Activated gamma-delta T cell treated with anti-CD3 and anti-CD28 coated beads, Interleukin-2, amount 50 U/mL, for 16 hours (primary cell): Measurements from ENCODE around the gene CFAP299.
"Not testable (repeated sequence)": the region's sequence is repeated elsewhere in the genome, so short reads cannot be mapped to it uniquely, and the experiment has no call there.

Experiments used
- DNase-seq: peaks from one replicate; pipeline ENCODE4 v3.0.0-alpha.2; 2020; ENCODE audit warnings: low read depth

CFAP299 gene

DNA sequence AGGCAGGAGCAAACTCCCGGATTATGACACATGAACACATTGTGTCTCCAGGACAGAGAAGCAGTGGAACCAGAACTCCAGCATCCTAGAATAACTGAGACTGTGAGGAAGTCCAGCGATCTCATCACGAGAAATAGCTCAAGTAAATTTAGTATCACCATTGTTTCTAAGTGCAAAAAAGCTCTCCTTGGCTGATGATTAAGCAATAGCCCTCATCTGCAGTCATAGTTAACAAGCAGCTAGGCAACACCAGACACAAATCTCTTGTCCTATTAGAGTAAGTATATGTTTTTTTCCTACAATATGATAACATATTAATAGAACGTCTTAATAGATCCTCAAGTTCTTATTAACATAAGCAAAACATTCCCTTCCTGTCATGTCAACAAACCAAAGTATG, 2.4 kb upstream of the CFAP299 start:
- no peak for DNase-seq

DNA sequence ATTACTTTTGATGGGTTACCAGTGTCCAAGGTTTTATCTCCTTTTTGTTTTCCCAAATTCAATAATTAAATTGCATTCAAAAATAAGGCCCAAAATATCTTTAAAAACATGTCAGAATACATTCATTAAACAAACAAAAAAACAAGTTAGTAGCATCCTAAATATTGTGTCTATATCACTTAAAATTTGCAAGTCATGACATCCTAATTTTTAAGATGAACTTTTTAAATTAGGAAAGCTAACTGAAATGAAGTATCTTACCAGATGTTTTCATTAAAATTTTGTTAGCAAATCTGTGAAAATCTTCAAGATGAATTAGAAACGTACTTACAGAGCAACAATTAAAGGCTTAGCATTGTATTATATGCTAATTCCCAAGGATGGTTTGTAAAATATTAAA, 962 bp upstream of the CFAP299 start:
- DNase-seq = no peak

DNA sequence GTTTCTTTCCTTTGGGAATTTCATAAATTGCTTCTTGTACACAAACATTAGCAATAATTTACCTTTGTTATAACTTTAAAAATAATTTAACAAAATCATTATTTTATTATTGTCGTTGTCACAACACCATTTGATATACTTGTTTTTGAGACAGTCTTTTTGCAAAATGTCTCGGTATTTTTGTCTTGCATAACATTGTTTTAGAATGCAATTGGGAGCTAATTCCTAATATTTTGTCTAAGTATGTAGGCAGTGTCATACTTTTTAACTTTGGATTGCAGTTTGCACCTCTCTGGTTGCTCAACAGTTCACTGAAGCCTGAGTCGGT, 340 bp upstream of the CFAP299 start:
- DNase-seq = no peak

DNA sequence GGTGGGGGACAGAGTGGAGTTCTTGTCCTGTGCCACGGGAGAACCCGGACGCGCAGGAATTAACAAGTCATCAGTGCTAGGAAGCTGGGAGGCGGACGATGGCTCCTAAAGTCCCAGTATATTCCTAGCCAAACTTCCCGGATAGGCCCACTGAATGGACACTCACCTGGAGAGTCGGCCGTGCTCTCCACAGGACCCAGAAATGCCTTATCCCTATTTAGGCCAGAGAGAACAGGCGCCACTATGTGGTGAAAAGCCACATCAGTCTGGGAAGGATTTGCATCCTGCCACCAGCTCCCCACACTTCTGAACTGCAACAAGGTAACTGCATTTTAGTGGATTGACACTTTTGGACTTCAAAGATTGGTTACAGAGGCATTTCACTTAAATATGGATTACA, 1.1 kb downstream of the CFAP299 start:
- no peak for DNase-seq

DNA sequence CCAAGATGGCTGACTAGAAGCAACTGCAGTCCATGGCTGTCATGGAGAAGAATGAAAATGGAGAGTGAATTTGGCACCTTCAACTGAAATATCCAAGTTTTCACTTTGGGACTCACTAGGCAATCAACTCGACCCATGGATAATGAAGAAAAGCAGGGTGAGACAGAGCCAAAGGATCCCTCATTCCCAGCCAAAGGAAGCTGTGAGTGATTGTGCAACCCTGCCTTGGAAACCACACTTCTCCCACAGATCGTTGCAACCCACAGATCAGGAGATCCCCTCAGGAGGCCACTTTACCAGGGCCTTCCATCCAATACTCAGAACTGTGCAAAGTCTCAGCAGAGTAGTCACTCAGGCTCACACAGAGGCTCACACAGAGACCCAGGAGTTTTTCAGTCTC, 4.5 kb downstream of the CFAP299 start:
- DNase-seq = no peak

DNA sequence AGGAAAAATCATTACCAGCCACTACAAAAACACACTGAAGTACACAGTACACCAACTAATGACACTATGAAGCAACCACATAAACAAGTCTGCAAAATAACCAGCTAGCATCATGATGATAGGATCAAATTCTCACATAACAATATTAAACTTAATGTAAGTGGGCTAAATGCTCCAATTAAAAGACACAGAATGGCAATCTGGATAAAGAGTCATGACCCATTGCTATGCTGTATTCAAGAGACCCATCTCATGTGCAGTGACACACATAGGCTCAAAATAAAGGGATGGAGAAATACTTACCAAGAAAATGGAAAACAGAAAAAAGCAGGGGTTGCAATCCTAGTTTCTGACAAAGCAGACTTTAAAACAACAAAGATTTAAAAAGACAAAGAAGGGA, 7.2 kb downstream of the CFAP299 start:
- DNase-seq = not testable (repeated sequence)

DNA sequence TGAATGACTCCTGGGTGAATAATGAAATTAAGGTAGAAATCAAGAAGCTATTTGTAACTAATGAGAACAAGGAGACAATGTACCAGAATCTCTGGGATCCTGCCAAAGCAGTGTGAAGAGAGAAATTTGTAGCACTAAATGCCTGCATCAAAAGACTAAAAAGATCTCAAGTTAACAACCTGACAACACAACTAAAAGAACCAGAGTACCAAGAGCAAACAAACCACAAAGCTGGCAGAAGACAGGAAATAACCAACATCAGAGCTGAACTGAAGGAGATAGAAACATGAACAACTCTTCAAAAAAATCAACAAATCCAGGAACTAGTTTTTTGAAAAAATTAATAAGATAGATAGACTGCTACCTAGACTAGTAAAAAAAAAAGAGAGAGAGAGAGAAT, 8.4 kb downstream of the CFAP299 start:
- no peak for DNase-seq

DNA sequence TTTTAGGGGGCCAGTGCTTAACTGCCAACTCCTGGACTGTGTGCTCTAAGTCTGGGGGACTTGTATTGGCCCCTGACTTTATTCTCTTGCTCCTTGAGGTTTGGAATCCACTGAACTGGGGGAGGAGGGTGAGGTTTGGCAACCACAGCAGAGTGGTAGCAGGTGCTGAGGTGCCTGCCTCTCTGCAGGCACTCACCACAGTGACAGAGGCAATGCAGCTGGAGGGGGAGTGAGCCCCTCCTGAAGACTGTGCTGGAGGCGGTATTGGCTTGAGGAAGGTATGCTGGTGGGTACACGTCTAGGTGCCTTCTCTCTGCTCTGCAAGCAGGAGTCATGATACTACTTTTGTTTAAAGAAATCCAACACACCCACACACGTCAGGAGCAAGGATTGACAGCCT, 24.6 kb downstream of the CFAP299 start:
- no peak for DNase-seq

DNA sequence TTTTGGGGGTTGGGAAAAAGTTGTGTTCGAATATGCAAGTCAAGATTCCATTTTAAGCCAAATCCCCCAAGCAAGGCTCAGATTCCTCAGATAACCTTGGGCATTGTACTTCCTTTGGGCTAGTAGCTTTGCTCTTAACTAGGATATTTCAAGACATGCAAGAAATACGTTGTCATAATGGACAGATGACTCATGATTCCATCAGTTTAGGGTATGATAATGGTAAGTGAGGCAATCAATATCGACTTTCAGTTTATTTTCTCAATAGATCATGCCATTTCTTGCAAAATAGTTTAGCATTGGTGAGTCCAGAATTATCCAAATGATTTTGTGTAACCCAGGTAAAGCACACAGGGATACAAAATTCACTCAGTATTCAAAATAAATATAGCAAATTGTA, 25.4 kb downstream of the CFAP299 start:
- DNase-seq = no peak

DNA sequence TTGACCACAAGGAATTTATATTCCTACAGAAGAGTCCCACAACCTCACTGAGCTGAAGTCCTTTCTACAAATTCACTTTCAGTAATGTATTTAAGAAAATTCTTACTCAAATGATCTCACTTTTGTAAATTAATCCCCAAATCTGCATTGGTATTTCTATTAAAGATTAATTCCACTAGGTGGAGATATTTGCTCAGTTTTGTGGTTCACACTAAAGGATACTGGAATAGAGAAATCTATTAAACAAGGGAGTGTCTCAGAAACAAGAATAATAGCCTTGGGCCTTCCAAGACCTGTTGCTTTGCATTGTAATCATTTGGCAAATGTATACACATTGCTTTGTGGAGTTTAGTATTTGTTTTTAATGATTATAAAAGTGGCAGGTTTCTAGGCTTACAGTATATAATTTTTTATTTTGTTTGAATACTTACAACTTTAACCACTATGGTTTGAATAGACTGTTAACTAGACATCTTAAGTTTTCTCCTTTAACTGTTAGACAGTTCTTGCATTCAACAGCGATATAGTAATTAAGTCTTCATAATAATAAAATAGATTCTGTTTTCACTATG, 25.9 kb downstream of the CFAP299 start:
- DNase-seq = no peak

DNA sequence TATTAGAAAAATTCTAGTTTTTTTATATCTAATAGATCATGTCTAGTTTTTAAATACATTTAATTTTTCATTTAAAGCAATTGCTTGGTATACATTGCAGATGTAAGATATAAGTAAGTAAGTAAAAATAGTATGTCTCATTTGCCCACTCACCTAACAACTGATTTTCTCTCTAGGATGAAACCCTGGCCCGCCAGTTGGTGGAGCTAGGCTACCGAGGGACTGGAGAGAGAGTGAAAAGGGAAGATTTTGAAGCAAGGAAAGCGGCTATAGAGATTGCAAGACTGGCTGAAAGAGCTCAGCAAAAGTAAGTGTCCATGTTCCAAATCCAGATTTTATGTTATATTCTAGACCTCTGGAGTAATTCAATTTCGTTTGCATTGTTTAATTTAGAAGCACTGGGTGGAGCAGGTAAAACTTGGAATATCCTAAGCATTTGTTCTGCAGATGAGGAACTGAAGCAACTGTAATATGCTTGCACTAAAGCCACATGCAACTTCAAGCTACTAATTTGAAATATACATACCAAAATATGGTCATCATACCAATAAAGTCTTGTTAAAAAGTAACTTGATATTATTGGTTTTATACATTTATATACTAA, 27.1 kb downstream of the CFAP299 start:
- DNase-seq = no peak

DNA sequence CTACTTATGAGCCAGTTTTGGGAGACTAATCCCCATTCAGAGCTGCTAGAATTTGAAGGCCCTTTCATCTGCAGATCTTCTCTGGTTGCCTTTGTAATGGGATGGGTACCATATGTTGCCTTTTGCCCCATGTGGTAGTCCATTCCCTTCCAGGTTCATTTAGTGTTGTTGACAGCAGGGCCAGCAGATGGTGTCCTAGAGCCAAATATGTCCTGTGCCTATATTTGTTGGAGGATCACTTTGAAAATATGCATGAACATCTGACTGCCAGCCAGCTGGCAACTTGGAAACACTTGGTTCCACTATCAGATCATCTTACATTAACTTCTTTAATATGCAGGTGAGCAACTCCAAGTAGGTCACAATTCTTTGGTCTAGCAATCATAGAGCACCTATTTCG, 30.4 kb downstream of the CFAP299 start:
- DNase-seq = peak; percentile 9

DNA sequence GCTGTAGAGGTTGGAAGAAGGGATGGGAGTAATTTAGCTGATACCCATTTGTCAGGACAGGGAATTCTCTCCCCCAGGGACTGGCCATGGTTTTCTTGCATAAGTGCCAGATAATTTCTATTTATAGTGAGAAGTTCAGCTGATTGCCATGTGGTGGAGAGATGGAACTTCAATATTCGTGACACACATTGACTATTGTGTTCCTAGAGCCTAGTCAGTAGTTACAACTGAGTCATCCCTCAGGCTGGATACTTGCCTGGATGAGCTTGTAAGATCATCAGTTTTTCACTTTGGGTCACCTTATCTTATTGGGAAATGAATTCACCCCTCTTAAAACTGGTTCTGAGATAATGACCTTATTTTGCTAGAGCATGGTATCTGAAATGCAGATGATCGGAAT, 32.2 kb downstream of the CFAP299 start:
- DNase-seq = no peak

DNA sequence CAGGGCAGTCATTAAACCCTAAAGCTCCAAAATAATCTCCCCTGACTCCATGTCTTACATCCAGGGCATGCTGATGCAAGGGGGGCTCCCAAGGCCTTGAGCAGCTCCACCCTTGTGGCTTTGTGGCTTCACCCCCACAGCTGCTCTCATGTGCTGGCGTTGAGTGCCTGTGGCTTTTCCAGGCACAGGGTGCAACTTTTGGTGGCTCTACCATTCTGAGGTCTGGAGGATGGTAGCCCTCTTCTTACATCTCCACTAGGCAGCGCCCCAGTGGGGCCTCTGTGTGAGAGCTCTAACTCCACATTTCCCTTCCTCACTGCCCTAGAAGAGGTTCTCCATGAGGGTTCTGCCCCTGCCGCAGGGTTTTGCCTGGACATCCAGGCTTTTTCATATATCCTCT, 35.1 kb downstream of the CFAP299 start:
- no peak for DNase-seq

DNA sequence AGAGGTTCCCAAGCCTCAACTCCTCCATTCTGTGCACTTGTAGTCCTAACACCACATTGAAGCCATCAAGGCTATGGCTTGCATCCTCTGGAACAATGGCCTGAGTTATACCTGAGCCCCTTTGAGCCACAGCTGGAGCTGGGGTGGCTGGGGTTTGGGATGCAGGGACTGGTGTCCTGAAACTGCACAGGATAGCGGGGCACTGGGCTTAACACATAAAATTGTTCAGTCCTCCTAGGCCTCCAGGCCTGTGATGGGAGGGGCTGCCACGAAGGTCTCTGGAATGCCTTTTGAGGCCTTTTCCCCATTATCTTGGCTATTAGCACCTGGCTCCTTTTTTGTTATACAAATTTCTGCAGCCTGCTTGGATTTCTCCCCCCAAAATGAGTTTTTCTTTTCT, 35.5 kb downstream of the CFAP299 start:
- DNase-seq = no peak

DNA sequence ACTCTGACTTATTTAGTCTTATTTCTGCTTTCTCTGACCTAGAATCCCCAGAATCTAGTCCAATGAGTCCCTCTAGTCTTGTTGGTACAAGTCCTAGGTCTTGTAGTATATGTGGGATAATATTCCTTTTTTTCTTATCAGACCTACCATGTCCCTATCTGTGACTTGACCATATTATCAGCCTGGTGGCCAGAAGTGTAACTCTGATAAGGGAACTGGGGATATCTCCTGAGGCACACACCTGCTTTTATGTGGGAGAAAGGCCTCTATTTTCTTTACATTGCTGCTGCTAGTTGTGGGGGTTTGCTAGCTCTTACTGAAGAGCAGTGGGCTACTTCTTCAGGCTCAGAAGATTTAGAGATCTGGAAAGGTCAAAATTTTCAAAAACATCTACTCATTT, 38.6 kb downstream of the CFAP299 start:
- DNase-seq = no peak

DNA sequence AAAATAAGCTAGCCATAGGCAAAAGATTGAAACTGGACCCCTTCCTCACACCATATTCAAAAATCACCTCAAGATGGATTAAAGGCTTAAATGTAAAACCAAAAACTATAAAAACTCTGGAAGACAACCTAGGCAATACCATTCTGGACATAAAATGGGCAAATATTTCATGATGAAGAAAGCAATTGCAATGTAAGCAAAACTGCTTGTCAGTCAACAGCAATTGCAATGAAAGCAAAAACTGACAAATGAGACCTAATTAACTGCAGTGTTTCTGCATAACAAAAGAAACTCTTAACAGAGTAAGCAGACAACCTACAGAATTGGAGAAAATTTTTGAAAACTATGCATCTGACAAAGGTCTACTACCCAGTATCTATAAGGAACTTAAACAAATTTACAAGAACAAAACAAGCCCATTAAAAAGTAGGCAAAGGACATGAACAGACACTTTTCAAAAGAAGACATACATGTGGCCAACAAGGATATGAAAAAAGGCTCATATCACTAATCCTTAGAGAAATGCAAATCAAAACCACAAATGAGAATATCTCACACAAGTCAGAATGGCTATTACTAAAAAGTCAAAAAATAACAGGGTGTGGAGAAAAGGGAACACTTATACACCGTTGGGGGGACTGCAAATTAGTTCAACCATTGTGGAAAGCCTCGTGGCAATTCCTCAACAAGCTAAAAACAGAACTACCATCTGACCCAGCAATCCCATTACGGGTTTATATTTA, 46.7 kb downstream of the CFAP299 start:
- no peak for DNase-seq

DNA sequence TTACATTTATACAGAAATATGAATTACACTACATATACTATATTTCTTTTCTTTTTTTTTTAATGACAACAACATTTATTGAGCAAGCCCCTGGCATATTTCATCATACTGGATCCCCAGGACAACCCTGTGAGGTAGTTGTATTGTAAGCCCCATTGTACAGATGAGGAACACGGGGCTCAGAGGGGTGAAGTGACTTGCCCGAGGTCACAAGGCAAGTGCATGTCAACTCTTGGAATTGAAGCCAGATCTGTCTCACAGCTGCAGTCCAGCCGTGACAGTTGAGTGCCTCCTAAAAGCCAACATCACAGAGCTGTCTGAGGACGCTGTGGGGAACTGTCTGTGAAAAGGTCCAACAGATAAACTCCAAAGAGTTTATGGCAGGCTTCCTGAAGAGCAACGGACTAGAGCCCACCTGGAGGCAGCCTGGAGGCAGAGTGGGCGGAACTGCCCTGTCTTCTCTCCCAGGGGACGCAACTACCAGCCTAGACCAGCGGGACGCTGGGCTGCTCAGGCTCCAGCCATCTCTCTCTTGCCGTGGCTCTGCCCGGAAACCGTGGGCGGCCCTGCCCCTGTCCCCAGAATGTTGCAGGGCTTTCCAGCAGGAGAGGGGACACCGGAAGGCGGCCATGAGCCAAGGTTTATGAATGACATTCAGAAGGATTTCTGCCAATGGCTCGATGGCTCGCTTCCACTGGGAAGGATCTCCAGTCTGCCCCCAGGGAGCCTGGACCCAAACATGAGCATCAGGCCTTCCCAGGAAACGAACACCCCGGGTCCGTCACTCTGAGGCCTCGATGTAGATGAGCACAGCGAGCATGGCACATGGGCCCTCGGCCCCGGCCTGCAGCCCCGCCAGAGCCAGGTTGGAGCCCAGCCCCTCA, 50.1 kb downstream of the CFAP299 start:
- no peak for DNase-seq

DNA sequence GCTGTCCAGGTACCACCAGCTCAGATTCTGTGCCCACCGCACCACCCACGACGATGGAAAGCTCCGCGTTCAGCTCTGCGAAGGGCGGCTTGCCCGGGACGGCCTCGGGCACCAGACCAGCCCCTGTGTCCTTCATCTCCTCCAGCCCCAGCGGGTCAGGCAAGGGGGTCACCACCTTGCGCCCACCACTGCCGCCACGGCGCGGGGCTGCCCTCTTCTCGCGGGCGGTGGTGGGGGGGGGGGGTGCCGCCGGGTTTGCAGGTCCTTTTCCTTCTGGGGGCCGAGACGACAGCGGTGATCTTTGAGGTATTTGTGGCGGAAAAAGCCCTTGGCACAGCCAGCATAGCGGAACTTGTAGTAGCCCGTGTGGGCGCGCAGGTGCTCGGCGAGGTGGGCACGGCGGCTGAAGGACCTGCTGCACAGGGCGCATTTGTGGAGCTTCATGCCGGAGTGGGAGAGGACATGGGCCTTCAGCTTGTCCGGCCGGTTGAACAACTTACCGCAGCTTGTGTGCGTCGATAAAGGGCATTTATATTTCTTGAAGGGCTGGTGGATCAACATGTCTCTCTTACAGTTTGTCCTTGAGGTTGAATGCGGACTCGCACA, 50.9 kb downstream of the CFAP299 start:
- no peak for DNase-seq

DNA sequence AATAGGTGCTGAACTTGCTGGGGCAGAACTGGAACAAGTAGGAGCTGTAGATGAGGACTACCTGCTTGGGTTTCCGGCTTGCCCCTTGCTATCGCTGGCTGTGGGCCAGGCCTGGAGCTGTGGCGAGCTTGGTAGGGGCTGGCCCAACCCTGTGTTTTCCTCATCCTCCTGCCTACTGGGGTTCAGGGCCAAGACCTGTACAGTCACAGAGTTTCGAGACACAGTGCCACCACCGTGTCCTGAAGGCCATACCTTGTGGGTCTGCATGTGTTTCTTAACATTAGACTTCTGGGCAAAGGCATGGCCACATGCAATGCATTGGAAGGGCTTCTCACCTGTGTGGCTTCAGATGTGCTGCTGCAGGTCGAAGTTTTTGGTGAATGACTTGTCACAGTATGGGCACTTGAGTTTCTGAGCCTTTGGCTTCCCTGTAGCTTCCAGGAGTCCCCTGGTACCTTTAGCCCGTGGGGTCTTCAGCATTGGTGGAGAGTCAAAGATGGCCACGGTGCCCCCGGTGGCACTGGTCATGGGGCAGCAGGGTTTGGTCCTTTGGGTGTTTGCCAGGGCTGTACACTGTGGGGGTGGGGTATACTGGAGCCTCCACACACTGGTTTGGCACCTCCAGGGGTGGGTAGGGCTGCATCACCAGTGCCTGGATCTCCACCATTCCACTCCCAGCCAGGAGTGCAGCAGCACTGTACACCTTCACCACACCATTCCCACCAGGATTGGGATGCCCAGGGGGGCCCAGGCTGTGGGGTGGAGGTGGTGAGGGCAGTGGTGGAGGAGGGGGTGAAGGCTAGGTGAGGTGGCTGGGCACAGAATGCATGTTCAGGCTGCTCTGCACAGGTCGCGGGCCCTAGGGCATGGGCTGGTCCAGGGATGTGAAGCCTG, 52.1 kb downstream of the CFAP299 start:
- no peak for DNase-seq

DNA sequence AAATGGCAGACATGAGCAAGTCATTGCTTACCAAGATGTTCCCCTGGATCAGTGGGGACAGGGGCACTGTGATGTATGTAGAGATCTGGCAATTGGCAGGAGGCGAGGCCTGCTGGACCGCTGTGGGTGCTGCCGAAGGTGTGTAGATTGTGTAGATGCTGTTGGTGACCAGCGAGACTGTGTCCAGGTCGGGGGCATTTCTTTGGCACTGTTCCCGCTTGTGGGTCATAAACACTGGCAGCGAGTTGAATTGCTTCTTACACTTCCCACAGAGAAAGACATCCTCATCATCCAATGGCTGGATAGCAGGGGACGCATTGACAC, 52.7 kb downstream of the CFAP299 start:
- DNase-seq = no peak

DNA sequence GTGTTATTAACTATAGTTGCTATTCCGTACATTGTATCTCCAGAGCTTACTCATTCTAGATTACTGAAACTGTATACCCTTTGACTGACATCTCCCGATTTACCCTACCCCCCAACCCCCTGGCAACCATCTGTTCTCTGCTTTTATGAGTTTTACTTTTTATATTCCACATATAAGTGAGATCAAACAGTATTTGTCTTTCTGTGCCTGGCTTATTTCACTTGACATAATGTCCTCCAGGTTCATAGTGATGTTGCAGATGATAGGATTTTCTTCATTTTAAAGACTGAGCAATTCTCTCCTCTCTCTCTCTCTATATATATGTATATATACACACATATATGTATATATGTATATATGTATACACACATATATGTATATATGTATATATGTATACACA, 54.6 kb downstream of the CFAP299 start:
- no peak for DNase-seq
